GM12878 (cell line): ENCODE measurements around the gene FGD5. TPM values are rescaled to one million over a fixed set of nuclear protein-coding genes. Genes with fewer than 3 reads are reported as not detected.

Source experiments
- ATAC-seq: fragments of 200-7000 bp; cut with Tn5 transposase; 3 replicates; pipeline ENCODE4 v1.9.1; 2020; ENCODE audit warnings: mild to moderate bottlenecking, moderate library complexity
- BruUV-seq: library from RNA; stranded (reverse); fragments of 400-500 nt; replicated peaks from 2 replicates; lab custom pipeline; 2021; lab: Mats Ljungman, UMichigan
- CTCF ChIA-PET: fragments of 300-600 bp; sonication (Branson Sonifier 250); formaldehyde crosslinking; extraction: SDS; loops from one replicate; lab custom pipeline; 2021; ENCODE audit warnings: inconsistent platforms; lab: Yijun Ruan, JAX
- POLR2A ChIA-PET: fragments of 350-600 bp; formaldehyde crosslinking; extraction: SDS; loops from one replicate; lab custom pipeline; 2021; ENCODE audit warnings: inconsistent platforms; lab: Charles Lee
- RAD21 ChIA-PET: fragments of 300-600 bp; sonication (Branson Sonifier 250); formaldehyde crosslinking; loops from one replicate; lab custom pipeline; 2023; ENCODE audit warnings: antibody characterized with exemption; ENCODE audit not compliant: unreplicated experiment; lab: Charles Lee
- SMC1A ChIA-PET: fragments of 300-600 bp; sonication (Branson Sonifier 250); formaldehyde crosslinking; loops from one replicate; lab custom pipeline; 2023; ENCODE audit not compliant: unreplicated experiment, uncharacterized antibody; lab: Charles Lee
- DNase-seq: peaks from one replicate; pipeline ENCODE4 v3.0.0-alpha.2; 2011; ENCODE audit warnings: low read depth, low spot score
- FAIRE-seq: peaks from 3 replicates; lab custom pipeline; 2011; peaks lifted over from hg19 to GRCh38; lab: Jason Lieb, UNC
- H2AFZ ChIP-seq: 2 replicates; pipeline ENCODE4 v1.6.0; 2011; ENCODE audit warnings: low read depth, low read length, control low read depth; ENCODE audit not compliant: control insufficient read depth
- H3K27ac ChIP-seq: 2 replicates; pipeline ENCODE4 v1.5.1; 2011; ENCODE audit warnings: control low read depth; ENCODE audit not compliant: control insufficient read depth, insufficient read depth
- H3K27me3 ChIP-seq, 2 experiments: replicated peaks in 1 of 2; 2 replicates each; pipeline versions ENCODE4 v1.6.0 to v1.6.1; 2011; ENCODE audit warnings: low read length in 1 of 2; ENCODE audit not compliant: control insufficient read depth in 2 of 2, insufficient read depth in 2 of 2
- H3K36me3 ChIP-seq, 2 experiments: 2 replicates each; pipeline ENCODE4 v1.5.1; 2011; ENCODE audit warnings: low read length in 1 of 2; ENCODE audit not compliant: control insufficient read depth in 2 of 2, insufficient read depth in 2 of 2
- H3K4me1 ChIP-seq: 2 replicates; pipeline ENCODE4 v1.6.1; 2011; ENCODE audit warnings: mild to moderate bottlenecking, low read length, moderate library complexity, mixed read lengths; ENCODE audit not compliant: control insufficient read depth, insufficient read depth
- H3K4me2 ChIP-seq: 2 replicates; pipeline ENCODE4 v1.6.0; 2011; ENCODE audit warnings: control low read depth; ENCODE audit not compliant: control insufficient read depth, insufficient read depth
- H3K4me3 ChIP-seq: fragments of 200-600 bp; sonication (generic); 2 replicates; pipeline ENCODE4 v1.5.1; 2016
- H3K79me2 ChIP-seq: 2 replicates; pipeline ENCODE4 v1.6.0; 2011; ENCODE audit warnings: low read length; ENCODE audit not compliant: control insufficient read depth, insufficient read depth
- H3K9ac ChIP-seq: 2 replicates; pipeline ENCODE4 v1.8.0; 2011; ENCODE audit warnings: low read length, control low read depth, mixed read lengths; ENCODE audit not compliant: control insufficient read depth, insufficient read depth
- H3K9me3 ChIP-seq: replicated peaks from 3 replicates; pipeline ENCODE4 v1.5.1; 2011; ENCODE audit warnings: mild to moderate bottlenecking, low read length; ENCODE audit not compliant: control insufficient read depth, insufficient read depth
- H4K20me1 ChIP-seq: 2 replicates; pipeline ENCODE4 v1.6.0; 2011; ENCODE audit not compliant: control insufficient read depth, insufficient read depth
- EP300 ChIP-seq, 2 experiments: fragments of 150-350 bp in 1 of 2; IDR thresholded peaks; 2 replicates each; pipeline ENCODE4 v1.6.1; 2011 to 2012; ENCODE audit warnings: low read depth in 2 of 2, low read length in 2 of 2, borderline replicate concordance in 1 of 2, improper control_type of control experiment in 1 of 2, inconsistent platforms in 1 of 2; ENCODE audit not compliant: control insufficient read depth in 1 of 2
- ETV6 ChIP-seq, 2 experiments: fragments of 450-650 bp in 1 of 2; IDR thresholded peaks in 1 of 2; conservative IDR thresholded peaks in 1 of 2; 2 replicates each; pipeline ENCODE4 v1.6.1; 2014; ENCODE audit warnings: antibody characterized with exemption in 1 of 2, borderline replicate concordance in 1 of 2, low read depth in 1 of 2, mild to moderate bottlenecking in 1 of 2, moderate library complexity in 1 of 2
- SIX5 ChIP-seq: IDR thresholded peaks from 2 replicates; pipeline ENCODE4 v1.6.1; 2011; ENCODE audit warnings: mild to moderate bottlenecking, low read depth, low read length, moderate library complexity; ENCODE audit not compliant: severe bottlenecking
- ZNF384 ChIP-seq: IDR thresholded peaks from 2 replicates; pipeline ENCODE4 v1.6.1; 2012; ENCODE audit warnings: low read depth, mild to moderate bottlenecking, low read length, improper control_type of control experiment, borderline replicate concordance
- in situ Hi-C: fragments of 300-500 bp; cut with MboI; formaldehyde crosslinking; loops from 9 replicates; pipeline ENCODE4 v1.14.3; 2018; ENCODE audit warnings: mixed read lengths
- intact Hi-C: fragments of 100-400 bp; cut with micrococcal nuclease; formaldehyde crosslinking; loops from one replicate; pipeline ENCODE4 v1.14.2; 2022; ENCODE audit not compliant: unreplicated experiment
- polyA plus RNA-seq, 11 experiments: library from polyadenylated mRNA; depleted of rRNA in 4 of 11; unstranded in 6 of 11; stranded (reverse) in 5 of 11; fragments of >200 nt; fragmentation: Nextera tagmentation in 4 of 11; fragmentation: Illumina TruSeq in 1 of 11; extraction: Ambion mirVana in 4 of 11; extraction: Trizol in 1 of 11; gene quantifications; 1 replicate in 1 of 11; 2 replicates in 10 of 11; pipeline versions ENCODE4 v1.2.1 to v1.2.3, GENCODE V29; 2011 to 2016; ENCODE audit warnings: inconsistent platforms in 2 of 11, missing spikeins in 2 of 11, low read depth in 1 of 11
- total RNA-seq, 4 experiments: library from RNA; depleted of rRNA in 3 of 4; stranded (reverse); fragments of >200 nt in 3 of 4; fragmentation: Illumina TruSeq in 1 of 4; extraction: Trizol in 1 of 4; gene quantifications; 2 replicates each; pipeline versions ENCODE4 v1.2.1 to v1.2.3, GENCODE V29; 2013 to 2021
- TF ChIP-seq, protein P1 (sequence below), 3 experiments: IDR thresholded peaks in 2 of 3; conservative IDR thresholded peaks in 1 of 3; 2 replicates each; pipeline ENCODE4 v1.5.1; 2011; ENCODE audit warnings: low read depth in 3 of 3, low read length in 3 of 3, mild to moderate bottlenecking in 3 of 3, control low read depth in 2 of 3, moderate library complexity in 2 of 3, inconsistent platforms in 1 of 3, mixed read lengths in 1 of 3; ENCODE audit not compliant: control insufficient read depth in 2 of 3, insufficient read depth in 1 of 3; ENCODE audit errors: extremely low read depth in 1 of 3
- TF ChIP-seq, protein P2 (sequence below): fragments of 450-650 bp; IDR thresholded peaks from 2 replicates; pipeline ENCODE4 v1.6.1; 2016; ENCODE audit warnings: mild to moderate bottlenecking
- TF ChIP-seq, protein P3 (sequence below): fragments of 450-650 bp; IDR thresholded peaks from 2 replicates; pipeline ENCODE4 v1.6.1; 2017; ENCODE audit warnings: mild to moderate bottlenecking, low read depth, inconsistent platforms; ENCODE audit not compliant: poor library complexity, severe bottlenecking

The FGD5 gene
- total and polyA plus RNA-seq, 10 of the 15 experiments (the other 5 are each of a cell fraction or from before 2014, with no cell fraction given), result 0.03 to 0.13 (median 0.11) TPM; not detected in 3

DNA sequence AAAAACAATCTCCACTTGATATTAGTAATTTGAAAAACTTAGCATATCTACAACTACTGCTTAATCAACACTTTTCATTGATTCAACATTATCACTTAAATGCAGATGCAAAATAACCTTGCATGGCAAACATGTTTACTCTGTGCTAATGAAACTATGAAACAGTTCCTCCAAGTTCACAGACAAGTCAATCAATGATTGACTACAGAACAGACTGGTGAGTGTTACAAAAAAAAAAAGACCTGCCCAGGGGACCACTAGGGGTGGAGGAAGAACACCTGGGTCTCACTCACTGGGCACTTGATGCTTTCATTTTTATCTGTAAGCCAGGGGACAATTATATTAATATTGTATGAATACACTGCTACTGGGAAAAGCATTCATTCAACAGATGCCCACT lies 124.3 kb downstream of the FGD5 start:
- FAIRE-seq (no peak), ATAC-seq (no peak), DNase-seq (no peak)
- RAD21 ChIA-PET, result no interaction called here
- Histone ChIP-seq H4K20me1 (no peaks in the 10 kb centered on the region), H3K9ac (no peak overlapping the region), H3K9me3 (no peaks in the 10 kb centered on the region), H3K36me3 (peaks cover 0 to 6% of the 10 kb centered on the region in 2 experiments; a peak in 3 of 4 replicates), H2AFZ (no peak overlapping the region), H3K79me2 (peaks cover 23% of the 10 kb centered on the region), H3K4me3 (no peak overlapping the region), H3K27me3 (no peaks in the 10 kb centered on the region), H3K4me1 (no peaks in the 10 kb centered on the region; the same call in 1 of the 2 replicates), H3K4me2 (no peak overlapping the region), H3K27ac (no peak overlapping the region)
- no TSS peak for BruUV-seq
- in situ Hi-C loops (no loop called here), intact Hi-C loops (no loop called here)
- POLR2A ChIA-PET, result no interaction called here
- TF ChIP-seq ETV6 (conservative IDR thresholded peaks at IDR 0.05 in 1 of 2, IDR thresholded peaks at IDR 0.05 in 1 of 2; ENCODE audit: borderline replicate concordance in 1 of 2, low read depth in 1 of 2) (no peak), EP300 (IDR thresholded peaks at IDR 0.05; ENCODE audit: borderline replicate concordance in 1 of 2, control insufficient read depth in 1 of 2, low read depth in 2 of 2, low read length in 2 of 2) (peak in 1 of 2 experiments; percentile 44; a peak in 1 of 4 replicates), ZNF384 (peak; percentile 84; the same call in 1 of the 2 replicates), SIX5 (no peak)
- TF ChIP-seq, protein P1, sequence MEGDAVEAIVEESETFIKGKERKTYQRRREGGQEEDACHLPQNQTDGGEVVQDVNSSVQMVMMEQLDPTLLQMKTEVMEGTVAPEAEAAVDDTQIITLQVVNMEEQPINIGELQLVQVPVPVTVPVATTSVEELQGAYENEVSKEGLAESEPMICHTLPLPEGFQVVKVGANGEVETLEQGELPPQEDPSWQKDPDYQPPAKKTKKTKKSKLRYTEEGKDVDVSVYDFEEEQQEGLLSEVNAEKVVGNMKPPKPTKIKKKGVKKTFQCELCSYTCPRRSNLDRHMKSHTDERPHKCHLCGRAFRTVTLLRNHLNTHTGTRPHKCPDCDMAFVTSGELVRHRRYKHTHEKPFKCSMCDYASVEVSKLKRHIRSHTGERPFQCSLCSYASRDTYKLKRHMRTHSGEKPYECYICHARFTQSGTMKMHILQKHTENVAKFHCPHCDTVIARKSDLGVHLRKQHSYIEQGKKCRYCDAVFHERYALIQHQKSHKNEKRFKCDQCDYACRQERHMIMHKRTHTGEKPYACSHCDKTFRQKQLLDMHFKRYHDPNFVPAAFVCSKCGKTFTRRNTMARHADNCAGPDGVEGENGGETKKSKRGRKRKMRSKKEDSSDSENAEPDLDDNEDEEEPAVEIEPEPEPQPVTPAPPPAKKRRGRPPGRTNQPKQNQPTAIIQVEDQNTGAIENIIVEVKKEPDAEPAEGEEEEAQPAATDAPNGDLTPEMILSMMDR (IDR thresholded peaks at IDR 0.05 in 2 of 3, conservative IDR thresholded peaks at IDR 0.05 in 1 of 3; ENCODE audit: control insufficient read depth in 2 of 3, extremely low read depth in 1 of 3, insufficient read depth in 1 of 3, low read depth in 3 of 3, low read length in 3 of 3), result no peak
- TF ChIP-seq, protein P2, sequence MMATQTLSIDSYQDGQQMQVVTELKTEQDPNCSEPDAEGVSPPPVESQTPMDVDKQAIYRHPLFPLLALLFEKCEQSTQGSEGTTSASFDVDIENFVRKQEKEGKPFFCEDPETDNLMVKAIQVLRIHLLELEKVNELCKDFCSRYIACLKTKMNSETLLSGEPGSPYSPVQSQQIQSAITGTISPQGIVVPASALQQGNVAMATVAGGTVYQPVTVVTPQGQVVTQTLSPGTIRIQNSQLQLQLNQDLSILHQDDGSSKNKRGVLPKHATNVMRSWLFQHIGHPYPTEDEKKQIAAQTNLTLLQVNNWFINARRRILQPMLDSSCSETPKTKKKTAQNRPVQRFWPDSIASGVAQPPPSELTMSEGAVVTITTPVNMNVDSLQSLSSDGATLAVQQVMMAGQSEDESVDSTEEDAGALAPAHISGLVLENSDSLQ, result peak; percentile 76
- TF ChIP-seq, protein P3, sequence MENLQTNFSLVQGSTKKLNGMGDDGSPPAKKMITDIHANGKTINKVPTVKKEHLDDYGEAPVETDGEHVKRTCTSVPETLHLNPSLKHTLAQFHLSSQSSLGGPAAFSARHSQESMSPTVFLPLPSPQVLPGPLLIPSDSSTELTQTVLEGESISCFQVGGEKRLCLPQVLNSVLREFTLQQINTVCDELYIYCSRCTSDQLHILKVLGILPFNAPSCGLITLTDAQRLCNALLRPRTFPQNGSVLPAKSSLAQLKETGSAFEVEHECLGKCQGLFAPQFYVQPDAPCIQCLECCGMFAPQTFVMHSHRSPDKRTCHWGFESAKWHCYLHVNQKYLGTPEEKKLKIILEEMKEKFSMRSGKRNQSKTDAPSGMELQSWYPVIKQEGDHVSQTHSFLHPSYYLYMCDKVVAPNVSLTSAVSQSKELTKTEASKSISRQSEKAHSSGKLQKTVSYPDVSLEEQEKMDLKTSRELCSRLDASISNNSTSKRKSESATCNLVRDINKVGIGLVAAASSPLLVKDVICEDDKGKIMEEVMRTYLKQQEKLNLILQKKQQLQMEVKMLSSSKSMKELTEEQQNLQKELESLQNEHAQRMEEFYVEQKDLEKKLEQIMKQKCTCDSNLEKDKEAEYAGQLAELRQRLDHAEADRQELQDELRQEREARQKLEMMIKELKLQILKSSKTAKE, result peak; percentile 22
- CTCF ChIA-PET, result interaction anchor here (0.8 to 1.0 kb wide), 3 partner anchors 11 to 162 kb away, joined by 3 read pairs; no protein-coding TSS in a partner anchor
- SMC1A ChIA-PET, result no interaction called here
